Measurements from ENCODE around the gene ETF1. TPM values are rescaled to one million over a fixed set of nuclear protein-coding genes. Genes with fewer than 3 reads are reported as not detected.
A peak's percentile ranks its signal among the peaks of the same experiment; 100 is the strongest.

Gene ETF1
- total RNA-seq, 1 experiment from 2014 or later = 57.3 TPM

GRCh38 chr5:138458384-138458783 lies 84.7 kb downstream of the ETF1 start:
- Histone ChIP-seq H4K20me1 (ENCODE audit: low read length) (no peaks in the 10 kb centered on the region), H3K9me3 (ENCODE audit: low read length) (no peaks in the 10 kb centered on the region), H3K4me2 (ENCODE audit: low read length) (no peak overlapping the region), H3K9ac (ENCODE audit: low read length) (no peak overlapping the region), H3K4me1 (ENCODE audit: insufficient read depth, low read length) (peaks cover 1% of the 10 kb centered on the region; the same call in 1 of the 2 replicates), H3F3A (ENCODE audit: low read length, unreplicated experiment) (no peaks in the 10 kb centered on the region), H3K36me3 (ENCODE audit: low read depth, low read length) (no peaks in the 10 kb centered on the region), H3K4me3 (ENCODE audit: low read length) (no peak overlapping the region), H3K79me2 (ENCODE audit: low read length) (no peaks in the 10 kb centered on the region), H3K9me2 (replicated peaks; ENCODE audit: low read length) (no peaks in the 10 kb centered on the region), H2AFZ (ENCODE audit: low read length) (no peak overlapping the region), H3K27ac (ENCODE audit: low read length) (no peak overlapping the region), H3K27me3 (ENCODE audit: low read length) (no peaks in the 10 kb centered on the region)
- ATAC-seq (no peak), DNase-seq (no peak)
- intact Hi-C loops (cut with micrococcal nuclease) = no loop called here
- POLR2A ChIA-PET (ENCODE audit: unreplicated experiment) = interaction anchor here (0.5 kb wide), 1 partner anchor 108 kb away, joined by 3 read pairs; no protein-coding TSS in a partner anchor
- no TSS peak for BruUV-seq (replicated peaks)
- CTCF ChIA-PET = interaction anchor here (0.6 kb wide), 1 partner anchor 45 kb away, joined by 3 read pairs; no protein-coding TSS in a partner anchor
- no peak for TF ChIP-seq EZH2 (IDR thresholded peaks at IDR 0.05; ENCODE audit: low read length, unreplicated experiment)
- no peak for TF ChIP-seq EZH2phosphoT487 (IDR thresholded peaks at IDR 0.05; ENCODE audit: borderline replicate concordance, low read length)
- TF ChIP-seq CTCF (conservative IDR thresholded peaks at IDR 0.05; ENCODE audit: low read depth, low read length) = no peak

- H3K9me2 ChIP-seq (replicated peaks; ENCODE audit: low read length) = no peaks in the 10 kb centered on the region
- no peaks in the 10 kb centered on the region for H3K27me3 ChIP-seq (ENCODE audit: low read length)
- intact Hi-C loops (cut with micrococcal nuclease) = no loop called here
- no peak overlapping the region for H2AFZ ChIP-seq (ENCODE audit: low read length)
- BruUV-seq (replicated peaks) = no TSS peak
- DNase-seq (no peak), ATAC-seq (no peak; the same call in 1 of the 2 replicates)
- H3K27ac ChIP-seq (ENCODE audit: low read length) = no peak overlapping the region
- no peaks in the 10 kb centered on the region for H3K4me1 ChIP-seq (ENCODE audit: insufficient read depth, low read length)
- H3K36me3 ChIP-seq (ENCODE audit: low read depth, low read length) = no peaks in the 10 kb centered on the region
- no peak for TF ChIP-seq EZH2 (IDR thresholded peaks at IDR 0.05; ENCODE audit: low read length, unreplicated experiment)
- no peak for TF ChIP-seq EZH2phosphoT487 (IDR thresholded peaks at IDR 0.05; ENCODE audit: borderline replicate concordance, low read length)
- TF ChIP-seq CTCF (conservative IDR thresholded peaks at IDR 0.05; ENCODE audit: low read depth, low read length) = 0 out of 2 replicates have a peak, but pooled peaks have one; percentile 11
- H3K79me2 ChIP-seq (ENCODE audit: low read length) = no peaks in the 10 kb centered on the region
- no peaks in the 10 kb centered on the region for H4K20me1 ChIP-seq (ENCODE audit: low read length)
- no peaks in the 10 kb centered on the region for H3F3A ChIP-seq (ENCODE audit: low read length, unreplicated experiment)
- ChIA-PET CTCF (interaction anchor here (0.8 kb wide), 1 partner anchor 46 kb away, joined by 3 read pairs; no protein-coding TSS in a partner anchor), POLR2A (ENCODE audit: unreplicated experiment) (interaction anchor here (0.5 kb wide), 1 partner anchor 107 kb away, joined by 3 read pairs; no protein-coding TSS in a partner anchor)
- H3K4me3 ChIP-seq (ENCODE audit: low read length) = no peak overlapping the region
- H3K9me3 ChIP-seq (ENCODE audit: low read length) = no peaks in the 10 kb centered on the region
- no peak overlapping the region for H3K4me2 ChIP-seq (ENCODE audit: low read length)
- H3K9ac ChIP-seq (ENCODE audit: low read length) = no peak overlapping the region
Measured at GRCh38 chr5:138457531-138458275, 85.3 kb downstream of the ETF1 start.

Other genes with a start within 250 kb of the ETF1 start
- 13.8 and 14.7 TPM in 2 replicates for gene CDC25C, start 211.4 kb downstream of the ETF1 start, total RNA-seq (2014; rRNA removed)
- 26.6 and 28.7 TPM in 2 replicates for gene FAM53C, start 205.0 kb downstream of the ETF1 start, total RNA-seq (2014; rRNA removed)
- 21.7 and 25.6 TPM in 2 replicates for gene KDM3B, start 190.6 kb downstream of the ETF1 start, total RNA-seq (2014; rRNA removed)
- gene REEP2, start 104.2 kb downstream of the ETF1 start, total RNA-seq (2014; rRNA removed) = 2.4 and 2.5 TPM in 2 replicates
- 1.5 and 1.9 TPM in 2 replicates for gene EGR1, start 77.8 kb downstream of the ETF1 start, total RNA-seq (2014; rRNA removed)
- 346 and 432 TPM in 2 replicates for gene HSPA9, start 32.2 kb upstream of the ETF1 start, total RNA-seq (2014; rRNA removed)
- 1.9 and 9.8 TPM in 2 replicates for gene CTNNA1, start 210.2 kb upstream of the ETF1 start, total RNA-seq (2014; rRNA removed)

All from PC-3 (cell line).